K562 (cell line): Measurements from ENCODE around the gene UBALD2. TPM values are rescaled to one million over a fixed set of nuclear protein-coding genes. Genes with fewer than 3 reads are reported as not detected.
A peak's percentile ranks its signal among the peaks of the same experiment; 100 is the strongest.

Experiments
- ATF4 ChIP-seq: fragments of 450-650 bp; formaldehyde crosslinking; IDR thresholded peaks from 2 replicates; pipeline ENCODE4 v1.4.0; 2022; ENCODE audit warnings: mild to moderate bottlenecking, moderate library complexity
- DMBX1 ChIP-seq: fragments of 250-450 bp; sonication (Bioruptor Pico); IDR thresholded peaks from 2 replicates; pipeline ENCODE4 v1.8.0; 2022; ENCODE audit warnings: inconsistent platforms, mild to moderate bottlenecking, moderate library complexity, borderline replicate concordance
- E2F6 ChIP-seq, 2 experiments: IDR thresholded peaks; 2 replicates each; pipeline ENCODE4 v1.6.1; 2011; ENCODE audit warnings: borderline replicate concordance in 1 of 2, control low read depth in 1 of 2, low read depth in 1 of 2, low read length in 1 of 2, mild to moderate bottlenecking in 1 of 2, mixed read lengths in 1 of 2, moderate library complexity in 1 of 2; ENCODE audit not compliant: insufficient read depth in 1 of 2, insufficient read length in 1 of 2, poor library complexity in 1 of 2, severe bottlenecking in 1 of 2; ENCODE audit errors: extremely low read depth in 1 of 2
- FOXO4 ChIP-seq: fragments of 450-650 bp; formaldehyde crosslinking; IDR thresholded peaks from 2 replicates; pipeline ENCODE4 v1.4.0; 2020; ENCODE audit warnings: mild to moderate bottlenecking, moderate library complexity
- FOXP4 ChIP-seq: sonication (generic); formaldehyde crosslinking; IDR thresholded peaks from 2 replicates; pipeline ENCODE4 v1.8.0; 2022; ENCODE audit warnings: mild to moderate bottlenecking, missing genetic modification reagents, borderline replicate concordance
- LCOR ChIP-seq: sonication (generic); formaldehyde crosslinking; IDR thresholded peaks from 2 replicates; pipeline ENCODE4 v1.8.0; 2022; ENCODE audit warnings: mild to moderate bottlenecking, missing genetic modification reagents
- NUFIP1 ChIP-seq: fragments of 450-650 bp; IDR thresholded peaks from 2 replicates; pipeline ENCODE4 v1.6.1; 2018; ENCODE audit not compliant: partially characterized antibody
- REST ChIP-seq, 2 experiments: fragments of 450-650 bp; formaldehyde crosslinking in 1 of 2; IDR thresholded peaks; 2 replicates each; pipeline versions ENCODE4 v1.4.0 to v1.6.1; 2014 to 2020; ENCODE audit warnings: mild to moderate bottlenecking in 2 of 2, borderline replicate concordance in 1 of 2, low read depth in 1 of 2
- ZNF282 ChIP-seq: sonication (generic); formaldehyde crosslinking; IDR thresholded peaks from 2 replicates; pipeline ENCODE4 v1.8.1; 2023; ENCODE audit warnings: missing genetic modification reagents
- polyA plus RNA-seq, 8 experiments: library from polyadenylated mRNA; depleted of rRNA in 4 of 8; stranded (reverse) in 5 of 8; unstranded in 3 of 8; fragments of >200 nt; fragmentation: Nextera tagmentation in 2 of 8; fragmentation: Illumina TruSeq in 1 of 8; extraction: Ambion mirVana in 2 of 8; extraction: Trizol in 1 of 8; gene quantifications; 2 replicates each; pipeline versions ENCODE4 v1.2.1 to v1.2.3, GENCODE V29; 2011 to 2014; ENCODE audit warnings: inconsistent platforms in 1 of 8, missing spikeins in 1 of 8
- total RNA-seq, 7 experiments: library from RNA; depleted of rRNA in 6 of 7; stranded (reverse); fragments of >200 nt in 6 of 7; fragmentation: Illumina TruSeq in 2 of 7; extraction: Trizol in 2 of 7; gene quantifications; 2 replicates each; pipeline versions ENCODE4 v1.2.1 to v1.2.3, GENCODE V29; 2011 to 2021; ENCODE audit warnings: low replicate concordance in 1 of 7

Gene UBALD2
- total and polyA plus RNA-seq, 9 of the 15 experiments (the other 6 are each of a cell fraction or from before 2014, with no cell fraction given): 2.3 to 94.1 (median 25.3) TPM

GRCh38 chr17:76268015-76268749, 3.0 kb downstream of the UBALD2 start (continued):
- no peak for TF ChIP-seq FOXP4 (CRISPR knock-in tag)
- TF ChIP-seq ATF4 (CRISPR knock-in tag): no peak; the same call in 1 of the 2 replicates
- peak; percentile 55 to 90 for TF ChIP-seq E2F6 (IDR thresholded peaks at IDR 0.05; ENCODE audit: borderline replicate concordance in 1 of 2, extremely low read depth in 1 of 2, insufficient read depth in 1 of 2, insufficient read length in 1 of 2, low read depth in 1 of 2, low read length in 1 of 2, poor library complexity in 1 of 2, severe bottlenecking in 1 of 2)
- no peak for TF ChIP-seq FOXO4 (CRISPR knock-in tag)
- 0 out of 2 replicates have a peak, but pooled peaks have one; percentile 30 for TF ChIP-seq ZNF282 (CRISPR knock-in tag)
- no peak; the same call in 1 of the 2 replicates for TF ChIP-seq DMBX1 (CRISPR knock-in tag)
- TF ChIP-seq NUFIP1: peak; percentile 13
- TF ChIP-seq LCOR (CRISPR knock-in tag): no peak; the same call in 1 of the 2 replicates
- TF ChIP-seq REST (IDR thresholded peaks at IDR 0.05; ENCODE audit: borderline replicate concordance): no peak; the same call in 1 of the 2 replicates
- no peak for TF ChIP-seq REST (CRISPR knock-in tag; IDR thresholded peaks at IDR 0.05; ENCODE audit: low read depth)
